Right cardiac atrium (tissue), 5 donors: ENCODE data around the gene FBXO11. TPM values are rescaled to one million over a fixed set of nuclear protein-coding genes. Genes with fewer than 3 reads are reported as not detected.

Experiments used
- ATAC-seq, 2 donors: fragments of 200-7000 bp; cut with Tn5 transposase; one replicate each; pipeline versions ENCODE4 v1.8.0 to v1.9.1; 2020; ENCODE audit warnings: moderate library complexity in 2 of 2, mild to moderate bottlenecking in 1 of 2
- DNase-seq, 3 donors: peaks; one replicate each; pipeline ENCODE4 v3.0.0-alpha.2; 2020
- H3K27ac ChIP-seq: one replicate; pipeline ENCODE4 v1.5.1; 2013; ENCODE audit warnings: mild to moderate bottlenecking, low read length, control low read depth, moderate library complexity
- H3K27me3 ChIP-seq: one replicate; pipeline ENCODE4 v1.6.1; 2013; ENCODE audit not compliant: control insufficient read depth, insufficient read depth
- H3K4me1 ChIP-seq: one replicate; pipeline ENCODE4 v1.6.1; 2013; ENCODE audit warnings: low read length; ENCODE audit not compliant: control insufficient read depth, insufficient read depth
- H3K4me3 ChIP-seq: one replicate; pipeline ENCODE4 v1.5.1; 2013; ENCODE audit warnings: low read length, control low read depth
- H3K9me3 ChIP-seq: one replicate; pipeline ENCODE4 v1.6.1; 2013; ENCODE audit warnings: low read length; ENCODE audit not compliant: control insufficient read depth
- WGBS: extraction: QIAGEN DNeasy Blood & Tissue Kit; methylation state at CpG from one replicate; pipeline ENCODE4 v1.1.7; 2013; 5-methylcytosine and 5-hydroxymethylcytosine counted together
- intact Hi-C, 4 donors: fragments of 100-400 bp; cut with DNase I; formaldehyde crosslinking; loops; one replicate each; pipeline versions ENCODE4 v1.11.0 to v1.14.0; 2022 to 2023
- long read RNA-seq, 4 donors: library from polyadenylated mRNA; unstranded; transcript quantifications; one replicate each; pipeline ENCODE4 v2.0.0, GENCODE V29; 2020 to 2021
- polyA plus RNA-seq: library from polyadenylated mRNA; stranded (reverse); fragments of 200-250 nt; gene quantifications from one replicate; pipeline ENCODE4 v1.2.3, GENCODE V29; 2013
- total RNA-seq, 4 donors: library from RNA; stranded (reverse); fragmentation: NEBNext Ultra II Directional; extraction: Animal tissue kit (Norgen Biotek cat#: 25700); gene quantifications; one replicate each; pipeline ENCODE4 v1.2.1, GENCODE V29; 2021
- donor health status: healthy with polysubstance abuse.
- donor health status: DM: no; HTN: yes; CAD: no.
- donor health status: DM: no; HTN: no; CAD: no.
- donor health status: DM: no; HTN: yes; CAD: no; lungs with severe emphysema.
- donor health status: DM: yes; HTN: yes; CAD: no.

FBXO11 gene
- total RNA-seq (10 to 100 TPM; 39.1 to 45.4 (median 42.1) TPM), polyA plus RNA-seq (23.4 TPM)
- long read RNA-seq, donor 1, full-length matches to known transcripts = 33 of 62 reads
- long read RNA-seq, donor 1, partial matches to known transcripts = 11 of 62 reads
- long read RNA-seq, donor 1, other reads (novel, unspliced or antisense) = 18 of 62 reads
- long read RNA-seq, donor 2, full-length matches to known transcripts = 18 of 24 reads
- long read RNA-seq, donor 2, partial matches to known transcripts = 1 of 24 reads
- long read RNA-seq, donor 2, other reads (novel, unspliced or antisense) = 5 of 24 reads
- long read RNA-seq, donor 3, full-length matches to known transcripts = 33 of 65 reads
- long read RNA-seq, donor 3, partial matches to known transcripts = 18 of 65 reads
- long read RNA-seq, donor 3, other reads (novel, unspliced or antisense) = 14 of 65 reads
- long read RNA-seq, donor 4, full-length matches to known transcripts = 13 of 15 reads
- long read RNA-seq, donor 4, partial matches to known transcripts = 1 of 15 reads
- long read RNA-seq, donor 4, other reads (novel, unspliced or antisense) = 1 of 15 reads

DNA sequence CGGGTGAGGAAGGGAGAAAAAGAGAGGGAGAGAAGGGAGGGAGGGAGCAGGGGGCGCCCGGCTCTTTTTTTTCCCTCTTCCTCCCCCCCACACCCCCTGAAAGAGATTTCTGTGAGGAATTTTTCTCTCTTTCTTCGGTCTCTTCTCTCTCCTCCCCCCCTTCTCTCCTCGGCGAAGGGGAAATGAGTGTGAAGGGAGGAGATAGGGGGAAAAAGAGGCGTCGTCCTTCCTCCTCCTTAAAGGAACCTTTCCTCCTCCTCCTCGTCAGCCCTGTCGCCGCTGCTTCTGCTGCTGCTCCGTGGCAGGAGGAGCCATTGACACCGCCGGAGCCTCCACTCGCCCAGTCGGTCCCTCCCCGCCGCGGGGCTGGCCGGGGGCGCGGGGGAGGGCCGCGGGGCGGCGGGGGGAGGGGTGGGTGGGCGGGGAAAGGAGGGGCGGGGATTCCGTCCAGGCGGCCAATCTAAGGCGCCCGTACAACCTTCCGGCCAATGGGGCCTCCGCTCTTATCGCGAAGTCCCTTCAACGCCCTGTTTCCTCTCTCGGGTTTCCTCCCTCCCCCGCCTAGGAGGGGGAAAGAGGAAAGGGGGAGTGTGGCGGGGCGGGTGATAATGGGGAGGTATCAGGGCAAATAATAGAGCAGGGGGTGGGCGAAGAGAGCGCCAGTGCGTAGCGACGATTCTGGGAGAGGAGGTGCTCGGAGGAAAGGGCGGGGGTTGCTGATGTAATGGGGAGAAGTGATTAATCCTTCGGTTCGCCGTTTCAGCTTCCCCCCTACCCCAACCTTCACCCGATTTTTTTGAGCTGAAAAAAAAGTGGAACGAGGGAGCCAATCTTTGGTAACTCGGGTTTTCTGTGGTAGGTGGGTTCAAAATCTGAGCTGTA, at the start of gene FBXO11:
TSS of gene FBXO11 (minus strand) at position 342 of the 882 bp plus-strand sequence. CDS start 778 bp downstream, outside the sequence.
- Histone ChIP-seq H3K9me3 (no peaks in the 10 kb centered on the region), H3K27me3 (no peaks in the 10 kb centered on the region), H3K4me1 (peaks cover 2% of the 10 kb centered on the region), H3K27ac (peak within 1 kb of the TSS; percentile 98), H3K4me3 (peak within 1 kb of the TSS; percentile 92)
- peak; percentile 97 to 98 for ATAC-seq
- peak; percentile 97 to 98 (median 98) for DNase-seq
- WGBS = under 1% methylated on average over 52 of the region's 54 CpGs
- intact Hi-C loops = loop anchor here in 3 of 4 donors (2.0 to 10.0 kb wide), 3 partner anchors 52 to 201 kb away; no protein-coding TSS in a partner anchor

DNA sequence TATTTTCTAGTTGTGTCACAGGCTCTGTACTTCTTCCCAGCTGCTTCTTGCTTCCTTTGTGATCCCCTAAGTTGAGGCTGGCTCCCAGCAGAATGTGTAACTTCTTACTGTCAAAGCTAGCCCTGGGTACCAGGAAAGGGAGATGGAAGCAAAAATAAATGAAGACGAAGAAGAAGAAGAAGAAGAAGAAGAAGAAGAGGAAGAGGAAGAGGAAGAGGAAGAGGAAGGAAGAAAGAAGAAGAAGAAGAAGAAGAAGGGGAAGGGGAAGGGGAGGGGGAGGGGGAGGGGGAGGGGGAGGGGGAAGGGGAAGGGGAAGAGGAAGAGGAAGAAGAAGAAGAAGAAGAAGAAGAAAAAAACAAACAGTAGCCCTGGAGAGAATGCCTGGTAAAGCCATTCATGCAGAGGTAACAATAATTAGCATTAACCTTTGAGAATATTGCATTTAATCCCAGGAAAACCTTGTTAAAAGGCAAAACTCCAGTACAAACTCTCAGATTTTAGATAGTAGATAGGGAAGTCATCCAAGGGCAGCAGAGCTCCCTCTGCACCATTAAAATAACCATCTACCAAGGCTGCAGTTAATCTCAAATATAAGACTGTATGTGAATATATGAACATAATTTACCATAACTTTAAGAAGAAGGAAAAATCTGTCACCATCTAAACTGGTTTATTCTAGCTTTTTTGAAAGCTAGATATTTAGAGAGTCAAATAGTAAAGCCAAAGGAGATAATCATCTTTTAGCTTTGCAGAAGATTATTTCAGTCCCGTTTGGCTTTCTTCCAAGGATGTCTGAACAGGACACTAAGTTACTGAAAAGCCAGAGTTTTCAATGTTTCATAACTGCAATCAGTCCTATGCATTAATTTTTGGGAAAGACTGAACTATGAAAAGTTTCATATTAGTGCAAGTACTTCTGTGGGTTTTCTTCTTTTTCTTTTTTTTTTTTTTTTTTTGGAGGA, 44.3 kb upstream of the FBXO11 start:
- ATAC-seq = no peak
- Histone ChIP-seq H3K27me3 (no peaks in the 10 kb centered on the region), H3K27ac (no peak overlapping the region), H3K4me1 (no peaks in the 10 kb centered on the region), H3K9me3 (no peaks in the 10 kb centered on the region), H3K4me3 (no peak overlapping the region)
- WGBS = 51% methylated on average over 2 of the region's 2 CpGs
- intact Hi-C loops = no loop called here
- DNase-seq = no peak

DNA sequence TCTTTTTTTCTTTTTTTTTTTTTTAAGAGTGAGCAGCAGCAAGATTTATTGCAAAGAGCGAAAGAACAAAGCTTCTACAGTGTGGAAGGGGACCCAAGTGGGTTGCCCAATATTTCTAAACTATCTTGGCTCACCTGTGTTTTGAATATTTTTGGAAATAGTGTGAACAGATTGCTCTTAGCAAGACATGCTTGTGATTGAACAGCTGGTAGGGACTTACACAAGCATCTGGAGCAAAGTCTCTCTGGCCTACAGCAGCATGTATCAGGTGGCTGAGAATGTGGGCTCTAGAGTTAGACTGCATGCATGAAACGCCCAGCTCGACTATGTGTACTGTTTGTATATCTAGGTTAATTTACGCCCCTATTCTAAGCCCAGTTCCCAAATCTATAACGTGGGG, 40.3 kb upstream of the FBXO11 start:
- Histone ChIP-seq H3K27ac (no peak overlapping the region), H3K4me3 (no peak overlapping the region), H3K4me1 (no peaks in the 10 kb centered on the region), H3K9me3 (no peaks in the 10 kb centered on the region), H3K27me3 (no peaks in the 10 kb centered on the region)
- intact Hi-C loops = no loop called here
- ATAC-seq = no peak
- WGBS = 88% methylated on average over 5 of the region's 5 CpGs
- DNase-seq = no peak

DNA sequence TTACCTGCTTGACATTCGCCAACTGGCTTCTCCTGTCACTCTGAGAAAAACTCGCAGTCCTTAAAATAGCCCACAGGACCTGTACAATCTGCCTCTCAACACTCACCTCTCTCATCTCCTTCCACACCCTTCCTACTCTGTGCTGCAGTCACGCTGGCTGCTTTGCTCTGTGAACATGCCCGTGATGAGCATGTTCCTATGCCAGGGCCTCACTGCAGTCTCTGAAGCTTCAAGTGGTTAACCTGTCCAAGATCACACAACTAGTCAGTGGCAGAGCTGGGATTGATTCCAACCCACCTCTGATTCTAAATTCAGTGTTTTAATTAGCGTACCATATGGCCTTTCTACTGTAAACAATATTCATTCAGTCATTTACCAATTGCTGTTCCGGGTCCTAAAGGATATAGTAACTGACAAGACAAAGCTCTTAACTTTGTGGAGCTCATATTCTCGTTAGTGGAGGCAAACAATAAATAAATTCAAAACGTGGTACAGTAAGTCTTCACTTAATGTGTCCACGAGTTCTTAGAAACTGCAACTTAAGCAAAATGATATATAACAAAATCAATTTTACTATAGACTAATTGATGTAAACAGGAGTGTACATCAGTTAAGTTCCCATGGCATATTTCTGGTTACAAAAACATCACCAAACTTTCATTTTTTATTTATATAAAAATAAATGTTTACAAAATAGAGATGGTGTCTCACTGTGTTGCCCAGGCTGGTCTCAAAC, 38.9 kb upstream of the FBXO11 start:
- peak in 1 of 2 donors; percentile 60 for ATAC-seq
- no peaks in the 10 kb centered on the region for H3K4me1 ChIP-seq
- 62% methylated on average over 9 of the region's 9 CpGs for WGBS
- DNase-seq = peak in 1 of 3 donors; percentile 31
- no peaks in the 10 kb centered on the region for H3K9me3 ChIP-seq
- H3K27ac ChIP-seq = no peak overlapping the region
- intact Hi-C loops = no loop called here
- no peaks in the 10 kb centered on the region for H3K27me3 ChIP-seq
- H3K4me3 ChIP-seq = no peak overlapping the region

- ATAC-seq (no peak), DNase-seq (no peak)
- H3K27me3 ChIP-seq = no peaks in the 10 kb centered on the region
- no peaks in the 10 kb centered on the region for H3K4me1 ChIP-seq
- no peak overlapping the region for H3K27ac ChIP-seq
- H3K9me3 ChIP-seq = no peaks in the 10 kb centered on the region
- no peak overlapping the region for H3K4me3 ChIP-seq
- WGBS = 67% methylated on average over 2 of the region's 2 CpGs
- intact Hi-C loops = no loop called here
Observed at GRCh38 chr2:47941936-47942335, 35.6 kb upstream of the FBXO11 start.

DNA sequence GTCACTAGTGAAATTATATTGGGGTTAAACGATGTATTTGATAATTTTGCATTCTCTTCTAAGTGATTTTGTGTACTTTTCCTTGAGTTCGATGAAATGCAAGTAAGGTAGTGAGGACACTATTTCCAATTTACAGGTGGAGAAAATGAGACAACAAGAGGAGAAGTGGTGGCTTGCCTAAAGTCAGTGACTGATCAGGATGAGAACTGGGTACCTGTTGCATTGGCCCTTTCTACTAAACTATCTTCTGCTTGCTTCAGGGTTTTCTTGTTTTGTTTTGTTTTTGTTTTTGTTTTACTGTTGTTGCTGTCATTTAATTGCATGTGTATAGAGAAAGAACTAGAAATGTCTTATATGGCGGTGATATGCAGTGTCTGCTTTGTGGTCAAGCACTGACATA, 31.4 kb upstream of the FBXO11 start:
- 91% methylated on average over 3 of the region's 3 CpGs for whole genome bisulfite sequencing
- no peak overlapping the region for H3K4me3 ChIP-seq
- H3K4me1 ChIP-seq = no peaks in the 10 kb centered on the region
- DNase-seq (no peak), ATAC-seq (no peak)
- H3K27ac ChIP-seq = no peak overlapping the region
- intact Hi-C loops = no loop called here
- no peaks in the 10 kb centered on the region for H3K9me3 ChIP-seq
- H3K27me3 ChIP-seq = no peaks in the 10 kb centered on the region

GRCh38 chr2:47935071-47935470, 28.8 kb upstream of the FBXO11 start:
- DNase-seq (no peak), ATAC-seq (no peak)
- Histone ChIP-seq H3K27me3 (no peaks in the 10 kb centered on the region), H3K4me1 (no peaks in the 10 kb centered on the region), H3K27ac (no peak overlapping the region), H3K9me3 (no peaks in the 10 kb centered on the region), H3K4me3 (no peak overlapping the region)
- 78% methylated on average over 4 of the region's 4 CpGs for WGBS
- intact Hi-C loops = no loop called here

DNA sequence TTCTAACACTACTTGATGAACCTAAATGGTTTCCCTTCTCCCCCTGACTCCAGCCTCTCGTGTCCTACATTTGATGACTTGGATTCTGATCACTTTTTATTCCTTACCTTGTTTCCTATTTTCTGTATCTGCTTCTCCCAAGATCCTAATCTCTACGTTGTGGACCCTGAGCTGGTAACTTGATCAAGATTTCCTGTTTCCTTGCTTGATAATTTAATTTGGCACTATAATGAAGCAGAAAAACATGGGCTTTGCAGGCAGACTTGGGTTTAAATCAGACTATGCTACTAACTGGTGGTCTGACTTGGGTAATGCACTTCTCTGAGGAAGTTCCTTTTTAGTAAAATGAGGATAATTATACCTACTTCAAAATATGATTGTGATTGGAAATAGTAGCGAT, 11.7 kb upstream of the FBXO11 start:
- no peak for ATAC-seq
- intact Hi-C loops = no loop called here
- DNase-seq = no peak
- H3K9me3 ChIP-seq = no peaks in the 10 kb centered on the region
- no peak overlapping the region for H3K4me3 ChIP-seq
- no peaks in the 10 kb centered on the region for H3K4me1 ChIP-seq
- no peaks in the 10 kb centered on the region for H3K27me3 ChIP-seq
- no peak overlapping the region for H3K27ac ChIP-seq
- WGBS = 85% methylated on average over 3 of the region's 3 CpGs

GRCh38 chr2:47917276-47917961, 11.1 kb upstream of the FBXO11 start:
- Histone ChIP-seq H3K9me3 (no peaks in the 10 kb centered on the region), H3K27me3 (no peaks in the 10 kb centered on the region), H3K4me1 (no peaks in the 10 kb centered on the region), H3K27ac (no peak overlapping the region), H3K4me3 (no peak overlapping the region)
- ATAC-seq = no peak
- 90% methylated on average over 3 of the region's 3 CpGs for WGBS
- no peak for DNase-seq
- intact Hi-C loops = no loop called here
